ENCODE data around the gene IGF2R. TPM values are rescaled to one million over a fixed set of nuclear protein-coding genes. Genes with fewer than 3 reads are reported as not detected.

The IGF2R gene
- total and polyA plus RNA-seq, 2 donors (not counting 1 experiment from before 2014, with no cell fraction given): 9.5 to 53.3 TPM

DNA sequence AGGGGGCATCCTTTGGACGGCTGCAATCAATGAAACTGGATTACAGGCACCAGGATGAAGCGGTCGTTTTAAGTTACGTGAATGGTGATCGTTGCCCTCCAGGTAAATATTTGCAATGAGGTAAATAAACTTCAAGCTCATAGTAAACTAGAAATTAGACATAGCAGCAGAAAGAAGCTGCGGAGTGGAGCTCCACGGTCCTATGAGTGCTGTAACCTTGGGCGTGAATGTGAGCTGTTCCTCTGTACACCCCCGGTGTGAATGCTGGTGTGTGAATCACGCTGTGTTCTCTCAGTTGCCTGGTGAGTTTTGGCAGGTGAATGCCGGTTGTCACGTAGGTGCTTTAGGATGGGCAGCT, 110.8 kb downstream of the IGF2R start:
- H2AFZ ChIP-seq (ENCODE audit: insufficient read depth, low read depth, low read length, poor library complexity, severe bottlenecking): no peak overlapping the region
- H3K27me3 ChIP-seq (replicated peaks in 1 of 4; ENCODE audit: control extremely low read depth in 1 of 4, control insufficient read depth in 3 of 4, insufficient read depth in 4 of 4, low read length in 3 of 4): no peaks in the 10 kb centered on the region
- DNase-seq: no peak
- no peak for ATAC-seq (ENCODE audit: low read depth)
- H3K27ac ChIP-seq (ENCODE audit: low read length in 2 of 2): no peak overlapping the region
- no peak overlapping the region for H3K27ac Mint-ChIP-seq
- ChIA-PET CTCF (interaction anchor here (0.8 kb wide), 1 partner anchor 9 kb away, joined by 4 read pairs; no protein-coding TSS in a partner anchor), POLR2A (no interaction called here)
- no peak for TF ChIP-seq EZH2 (IDR thresholded peaks at IDR 0.05; ENCODE audit: borderline replicate concordance, insufficient read depth, low read depth, low read length, poor library complexity, severe bottlenecking)
- TF ChIP-seq, protein P1, sequence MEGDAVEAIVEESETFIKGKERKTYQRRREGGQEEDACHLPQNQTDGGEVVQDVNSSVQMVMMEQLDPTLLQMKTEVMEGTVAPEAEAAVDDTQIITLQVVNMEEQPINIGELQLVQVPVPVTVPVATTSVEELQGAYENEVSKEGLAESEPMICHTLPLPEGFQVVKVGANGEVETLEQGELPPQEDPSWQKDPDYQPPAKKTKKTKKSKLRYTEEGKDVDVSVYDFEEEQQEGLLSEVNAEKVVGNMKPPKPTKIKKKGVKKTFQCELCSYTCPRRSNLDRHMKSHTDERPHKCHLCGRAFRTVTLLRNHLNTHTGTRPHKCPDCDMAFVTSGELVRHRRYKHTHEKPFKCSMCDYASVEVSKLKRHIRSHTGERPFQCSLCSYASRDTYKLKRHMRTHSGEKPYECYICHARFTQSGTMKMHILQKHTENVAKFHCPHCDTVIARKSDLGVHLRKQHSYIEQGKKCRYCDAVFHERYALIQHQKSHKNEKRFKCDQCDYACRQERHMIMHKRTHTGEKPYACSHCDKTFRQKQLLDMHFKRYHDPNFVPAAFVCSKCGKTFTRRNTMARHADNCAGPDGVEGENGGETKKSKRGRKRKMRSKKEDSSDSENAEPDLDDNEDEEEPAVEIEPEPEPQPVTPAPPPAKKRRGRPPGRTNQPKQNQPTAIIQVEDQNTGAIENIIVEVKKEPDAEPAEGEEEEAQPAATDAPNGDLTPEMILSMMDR (IDR thresholded peaks at IDR 0.05): no peak
- WGBS (ENCODE audit: insufficient coverage): 100% methylated on average over 10 of the region's 12 CpGs
- H3K9ac ChIP-seq (ENCODE audit: low read length): no peak overlapping the region
- no peak overlapping the region for H3K4me3 Mint-ChIP-seq
- H3K9me3 ChIP-seq (ENCODE audit: control extremely low read depth in 1 of 3, control insufficient read depth in 2 of 3, insufficient read depth in 1 of 3, low read length in 2 of 3): no peaks in the 10 kb centered on the region
- intact Hi-C loops (cut with micrococcal nuclease): no loop called here
- H3K4me1 ChIP-seq (ENCODE audit: control insufficient read depth in 2 of 2, insufficient read depth in 2 of 2, low read length in 2 of 2): no peaks in the 10 kb centered on the region
- H3K4me2 ChIP-seq (replicated peaks; ENCODE audit: low read depth, low read length, poor library complexity, severe bottlenecking): no peak overlapping the region
- no peaks in the 10 kb centered on the region for H3K4me1 Mint-ChIP-seq
- no peak overlapping the region for H3K4me3 ChIP-seq (ENCODE audit: control extremely low read depth in 1 of 5, extremely low read depth in 1 of 5, insufficient read depth in 1 of 5, low read depth in 2 of 5, low read length in 4 of 5)
- H3K36me3 ChIP-seq (replicated peaks in 1 of 2; ENCODE audit: control extremely low read depth in 1 of 2, control insufficient read depth in 1 of 2, extremely low read depth in 1 of 2, insufficient read depth in 2 of 2, low read length in 1 of 2): peaks cover 2 to 74% of the 10 kb centered on the region in 2 experiments
- no peaks in the 10 kb centered on the region for H3K79me2 ChIP-seq (ENCODE audit: control insufficient read depth, insufficient read depth, low read length)
- no peaks in the 10 kb centered on the region for H3K27me3 Mint-ChIP-seq
- H3K9me3 Mint-ChIP-seq (ENCODE audit: insufficient read depth): no peaks in the 10 kb centered on the region
- H4K20me1 ChIP-seq (ENCODE audit: control insufficient read depth, insufficient read depth, low read length, poor library complexity, severe bottlenecking): no peaks in the 10 kb centered on the region

DNA sequence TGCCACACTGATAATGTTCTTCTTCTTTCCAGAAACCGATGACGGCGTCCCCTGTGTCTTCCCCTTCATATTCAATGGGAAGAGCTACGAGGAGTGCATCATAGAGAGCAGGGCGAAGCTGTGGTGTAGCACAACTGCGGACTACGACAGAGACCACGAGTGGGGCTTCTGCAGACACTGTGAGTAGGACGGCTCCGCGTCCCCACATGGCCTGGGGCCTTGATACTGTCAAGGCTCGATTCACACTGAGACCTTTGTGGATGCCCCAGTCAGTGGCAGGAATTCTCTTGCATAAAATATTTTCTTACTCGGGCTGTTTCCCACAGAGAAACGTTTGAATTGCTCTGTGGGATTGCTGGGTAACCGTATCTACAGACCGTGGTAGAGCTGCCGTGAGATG, 111.2 kb downstream of the IGF2R start:
- peaks cover 2 to 77% of the 10 kb centered on the region in 2 experiments for H3K36me3 ChIP-seq (replicated peaks in 1 of 2; ENCODE audit: control extremely low read depth in 1 of 2, control insufficient read depth in 1 of 2, extremely low read depth in 1 of 2, insufficient read depth in 2 of 2, low read length in 1 of 2)
- H3K79me2 ChIP-seq (ENCODE audit: control insufficient read depth, insufficient read depth, low read length): no peaks in the 10 kb centered on the region
- no peak overlapping the region for H3K27ac Mint-ChIP-seq
- ChIA-PET POLR2A (no interaction called here), CTCF (interaction anchor here (0.8 kb wide), 1 partner anchor 8 kb away, joined by 4 read pairs; no protein-coding TSS in a partner anchor)
- no peaks in the 10 kb centered on the region for H4K20me1 ChIP-seq (ENCODE audit: control insufficient read depth, insufficient read depth, low read length, poor library complexity, severe bottlenecking)
- no peaks in the 10 kb centered on the region for H3K9me3 ChIP-seq (ENCODE audit: control extremely low read depth in 1 of 3, control insufficient read depth in 2 of 3, insufficient read depth in 1 of 3, low read length in 2 of 3)
- no peaks in the 10 kb centered on the region for H3K27me3 ChIP-seq (replicated peaks in 1 of 4; ENCODE audit: control extremely low read depth in 1 of 4, control insufficient read depth in 3 of 4, insufficient read depth in 4 of 4, low read length in 3 of 4)
- H3K4me3 Mint-ChIP-seq: no peak overlapping the region
- H3K9me3 Mint-ChIP-seq (ENCODE audit: insufficient read depth): no peaks in the 10 kb centered on the region
- no peak overlapping the region for H3K9ac ChIP-seq (ENCODE audit: low read length)
- DNase-seq (no peak), ATAC-seq (ENCODE audit: low read depth) (no peak)
- no peak for TF ChIP-seq EZH2 (IDR thresholded peaks at IDR 0.05; ENCODE audit: borderline replicate concordance, insufficient read depth, low read depth, low read length, poor library complexity, severe bottlenecking)
- H3K27ac ChIP-seq (ENCODE audit: low read length in 2 of 2): no peak overlapping the region
- no peak overlapping the region for H3K4me2 ChIP-seq (replicated peaks; ENCODE audit: low read depth, low read length, poor library complexity, severe bottlenecking)
- H3K4me1 ChIP-seq (ENCODE audit: control insufficient read depth in 2 of 2, insufficient read depth in 2 of 2, low read length in 2 of 2): no peaks in the 10 kb centered on the region
- H3K4me1 Mint-ChIP-seq: no peaks in the 10 kb centered on the region
- H3K27me3 Mint-ChIP-seq: no peaks in the 10 kb centered on the region
- WGBS (ENCODE audit: insufficient coverage): over 99% methylated on average over 17 of the region's 17 CpGs
- H3K4me3 ChIP-seq (ENCODE audit: control extremely low read depth in 1 of 5, extremely low read depth in 1 of 5, insufficient read depth in 1 of 5, low read depth in 2 of 5, low read length in 4 of 5): no peak overlapping the region
- H2AFZ ChIP-seq (ENCODE audit: insufficient read depth, low read depth, low read length, poor library complexity, severe bottlenecking): no peak overlapping the region
- intact Hi-C loops (cut with micrococcal nuclease): no loop called here
